Liver (tissue), 9 donors: ENCODE measurements around the gene PIR. TPM values are rescaled to one million over a fixed set of nuclear protein-coding genes. Genes with fewer than 3 reads are reported as not detected.

ENCODE experiments used
- DNase-seq: peaks from one replicate; pipeline ENCODE4 v3.0.0-alpha.2; 2017; ENCODE audit warnings: low spot score
- H3K27ac ChIP-seq, 2 donors: one replicate each; pipeline ENCODE4 v1.7.0; 2013; ENCODE audit warnings: inconsistent platforms in 2 of 2, low read length in 2 of 2, control low read depth in 1 of 2, low read depth in 1 of 2, mild to moderate bottlenecking in 1 of 2
- H3K27me3 ChIP-seq, 4 donors: one replicate each; pipeline versions ENCODE4 v1.6.1 to v1.7.0; 2013; ENCODE audit warnings: low read length in 3 of 4, inconsistent platforms in 1 of 4, mild to moderate bottlenecking in 1 of 4, moderate library complexity in 1 of 4; ENCODE audit not compliant: control insufficient read depth in 4 of 4, insufficient read depth in 4 of 4
- H3K36me3 ChIP-seq, 4 donors: one replicate each; pipeline versions ENCODE4 v1.6.1 to v1.7.0; 2013; ENCODE audit warnings: low read length in 3 of 4, mild to moderate bottlenecking in 3 of 4, low read depth in 1 of 4, moderate library complexity in 1 of 4; ENCODE audit not compliant: control insufficient read depth in 4 of 4, insufficient read depth in 3 of 4
- H3K4me1 ChIP-seq, 4 donors: one replicate each; pipeline versions ENCODE4 v1.6.1 to v1.7.0; 2013; ENCODE audit warnings: low read length in 3 of 4, mild to moderate bottlenecking in 3 of 4, moderate library complexity in 1 of 4; ENCODE audit not compliant: control insufficient read depth in 4 of 4, insufficient read depth in 4 of 4
- H3K4me3 ChIP-seq, 3 donors: one replicate each; pipeline versions ENCODE4 v1.6.1 to v1.7.0; 2013; ENCODE audit warnings: low read length in 3 of 3, control low read depth in 1 of 3, low read depth in 1 of 3, mild to moderate bottlenecking in 1 of 3
- H3K9ac ChIP-seq, 2 donors: one replicate each; pipeline ENCODE4 v1.7.0; 2013; ENCODE audit warnings: low read length in 2 of 2, mild to moderate bottlenecking in 2 of 2, moderate library complexity in 2 of 2, control low read depth in 1 of 2, low read depth in 1 of 2
- H3K9me3 ChIP-seq, 4 donors: one replicate each; pipeline versions ENCODE4 v1.6.1 to v1.7.0; 2013; ENCODE audit warnings: low read length in 3 of 4; ENCODE audit not compliant: control insufficient read depth in 4 of 4
- CTCF ChIP-seq: fragments of 150-350 bp; IDR thresholded peaks from 2 replicates; pipeline ENCODE4 v1.5.1; 2017; ENCODE audit warnings: improper control_type of control experiment, low read depth, low read length; ENCODE audit not compliant: missing input control
- EGR1 ChIP-seq, 2 donors: IDR thresholded peaks; 2 replicates each; pipeline ENCODE4 v1.6.1; 2016 to 2018; ENCODE audit warnings: antibody characterized with exemption in 2 of 2, low read depth in 2 of 2
- FOXA1 ChIP-seq: IDR thresholded peaks from 2 replicates; pipeline ENCODE4 v1.6.1; 2016; ENCODE audit warnings: antibody characterized with exemption
- FOXA2 ChIP-seq: IDR thresholded peaks from 2 replicates; pipeline ENCODE4 v1.6.1; 2016; ENCODE audit warnings: antibody characterized with exemption
- HNF4A ChIP-seq, 2 donors: conservative IDR thresholded peaks; 2 replicates each; pipeline ENCODE4 v1.6.1; 2016; ENCODE audit warnings: antibody characterized with exemption in 2 of 2, mild to moderate bottlenecking in 2 of 2
- JUND ChIP-seq, 2 donors: IDR thresholded peaks; 2 replicates each; pipeline ENCODE4 v1.6.1; 2016; ENCODE audit warnings: antibody characterized with exemption in 2 of 2
- NR2F2 ChIP-seq: IDR thresholded peaks from 2 replicates; pipeline ENCODE4 v1.6.1; 2016; ENCODE audit warnings: antibody characterized with exemption
- RAD21 ChIP-seq, 2 donors: IDR thresholded peaks; 2 replicates each; pipeline ENCODE4 v1.6.1; 2016; ENCODE audit warnings: antibody characterized with exemption in 2 of 2, mild to moderate bottlenecking in 2 of 2
- REST ChIP-seq: IDR thresholded peaks from 2 replicates; pipeline ENCODE4 v1.6.1; 2016; ENCODE audit warnings: antibody characterized with exemption, mild to moderate bottlenecking
- RXRA ChIP-seq, 2 donors: IDR thresholded peaks; 2 replicates each; pipeline ENCODE4 v1.6.1; 2017 to 2018; ENCODE audit warnings: antibody characterized with exemption in 2 of 2, mild to moderate bottlenecking in 1 of 2
- SP1 ChIP-seq: IDR thresholded peaks from 2 replicates; pipeline ENCODE4 v1.6.1; 2018; ENCODE audit warnings: antibody characterized with exemption, mild to moderate bottlenecking
- TAF1 ChIP-seq: conservative IDR thresholded peaks from 2 replicates; pipeline ENCODE4 v1.6.1; 2016; ENCODE audit warnings: antibody characterized with exemption, mild to moderate bottlenecking
- YY1 ChIP-seq: IDR thresholded peaks from 2 replicates; pipeline ENCODE4 v1.6.1; 2016; ENCODE audit warnings: antibody characterized with exemption, mild to moderate bottlenecking
- ZBTB33 ChIP-seq: IDR thresholded peaks from 2 replicates; pipeline ENCODE4 v1.6.1; 2016; ENCODE audit warnings: antibody characterized with exemption
- WGBS: extraction: QIAGEN DNeasy Blood & Tissue Kit; methylation state at CpG from one replicate; pipeline ENCODE4 v1.1.7; 2013; 5-methylcytosine and 5-hydroxymethylcytosine counted together
- polyA plus RNA-seq, 2 donors: library from polyadenylated mRNA; stranded (reverse) in 1 of 2; unstranded in 1 of 2; fragments of 200-250 nt in 1 of 2; fragments of >200 nt in 1 of 2; fragmentation: Nextera tagmentation in 1 of 2; extraction: Ambion mirVana in 1 of 2; gene quantifications; one replicate each; pipeline versions ENCODE4 v1.2.1 to v1.2.3, GENCODE V29; 2013 to 2015
- total RNA-seq, 2 donors: library from RNA; depleted of rRNA; stranded (reverse); fragments of >200 nt; gene quantifications; one replicate each; pipeline ENCODE4 v1.2.3, GENCODE V29; 2014
- donor health status: healthy.
- donor health status: healthy.
- donor health status: healthy.
- donor health status: healthy.
- donor health status: healthy.

Gene PIR
- total and polyA plus RNA-seq, 4 donors, result 9.0 to 24.7 (median 17.0) TPM

GRCh38 chrX:15430076-15430475, 63.1 kb downstream of the PIR start:
- Histone ChIP-seq H3K4me1 (no peaks in the 10 kb centered on the region), H3K9me3 (no peaks in the 10 kb centered on the region), H3K36me3 (no peaks in the 10 kb centered on the region), H3K9ac (no peak overlapping the region), H3K4me3 (no peak overlapping the region), H3K27me3 (no peaks in the 10 kb centered on the region), H3K27ac (no peak overlapping the region)
- no peak for TF ChIP-seq HNF4A (conservative IDR thresholded peaks at IDR 0.05)
- TF ChIP-seq NR2F2, result no peak
- TF ChIP-seq YY1, result no peak
- no peak for TF ChIP-seq JUND (IDR thresholded peaks at IDR 0.05)
- TF ChIP-seq RXRA (IDR thresholded peaks at IDR 0.05), result no peak
- TF ChIP-seq TAF1, result no peak
- no peak for TF ChIP-seq RAD21 (IDR thresholded peaks at IDR 0.05)
- TF ChIP-seq FOXA2, result no peak
- no peak for TF ChIP-seq ZBTB33
- no peak for TF ChIP-seq SP1
- no peak for TF ChIP-seq EGR1 (IDR thresholded peaks at IDR 0.05; ENCODE audit: low read depth in 2 of 2)
- TF ChIP-seq FOXA1, result no peak
- TF ChIP-seq REST, result no peak
- no peak for TF ChIP-seq CTCF
- no peak for DNase-seq
- WGBS, result 90% methylated on average over 2 of the region's 2 CpGs

- Histone ChIP-seq H3K9me3 (no peaks in the 10 kb centered on the region), H3K27me3 (no peaks in the 10 kb centered on the region), H3K4me1 (no peaks in the 10 kb centered on the region), H3K9ac (no peak overlapping the region), H3K36me3 (no peaks in the 10 kb centered on the region), H3K27ac (no peak overlapping the region), H3K4me3 (no peak overlapping the region)
- 90% methylated on average over 1 of the region's 1 CpG for WGBS
- no peak for DNase-seq
- no peak for TF ChIP-seq CTCF
- TF ChIP-seq YY1, result no peak
- TF ChIP-seq ZBTB33, result no peak
These were observed 68.1 kb downstream of the PIR start for GRCh38 chrX:15425024-15425423.
